CD4-positive, alpha-beta T cell treated with Interferon gamma for 1 hour (primary cell): ENCODE data around the gene NMS.

Experiments
- DNase-seq: peaks from one replicate; pipeline ENCODE4 v3.0.0-alpha.2; 2020

NMS gene

DNA sequence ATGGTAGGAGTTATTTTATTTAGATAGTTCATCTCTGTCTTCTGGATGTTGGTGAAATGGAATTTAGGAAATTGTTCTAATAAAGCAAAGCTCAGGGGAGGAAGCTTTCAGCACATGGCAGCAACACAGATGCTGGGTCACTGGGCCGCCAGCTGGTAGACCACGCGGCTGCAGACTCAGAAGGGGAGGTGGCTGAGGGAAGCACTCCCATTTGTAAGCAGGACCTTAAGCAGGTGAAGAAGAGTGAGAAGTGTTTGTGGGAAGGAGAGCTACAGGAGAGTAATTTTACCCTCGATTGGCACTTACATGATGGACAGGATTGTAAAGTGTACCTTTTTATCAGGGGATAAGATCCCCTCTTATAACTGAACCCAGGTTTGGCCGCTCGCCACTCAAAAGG, 24.4 kb downstream of the NMS start:
- no peak for DNase-seq

DNA sequence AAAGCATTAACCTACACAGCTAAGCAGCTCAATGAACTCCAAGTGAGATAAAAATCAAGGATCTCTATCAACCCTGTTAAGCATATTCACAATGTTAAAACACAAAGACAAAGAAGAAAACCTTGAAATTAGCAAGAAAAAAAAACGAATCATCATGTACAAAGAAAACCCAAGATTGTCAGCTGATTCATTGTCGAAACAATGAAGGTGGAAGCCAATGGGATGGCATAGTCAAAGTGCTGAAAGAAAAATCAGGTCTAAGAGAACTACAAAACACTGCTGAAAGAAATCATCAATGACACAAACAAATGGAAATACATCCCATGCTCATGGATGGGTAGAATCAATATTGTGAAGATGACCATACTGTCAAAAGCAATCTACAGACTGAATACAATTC, 32.5 kb downstream of the NMS start:
- DNase-seq, result no peak

DNA sequence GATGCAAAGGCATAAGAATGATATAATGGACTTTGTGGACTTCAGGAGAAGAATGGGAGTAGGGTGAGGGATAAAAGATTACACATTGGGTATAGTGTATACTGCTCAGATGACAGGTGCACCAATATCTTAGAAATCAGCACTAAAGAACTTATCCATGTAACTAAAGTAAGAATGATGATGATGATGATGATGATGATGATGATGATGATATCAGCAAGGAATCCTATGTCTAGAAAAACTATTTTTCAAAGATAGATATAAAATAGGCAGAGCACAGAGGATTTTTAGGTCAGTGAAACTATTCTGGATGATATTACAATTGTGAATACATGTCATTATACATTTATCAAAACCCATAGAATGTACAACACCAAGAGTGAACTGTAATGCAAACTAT, 34.3 kb downstream of the NMS start:
- DNase-seq, result no peak

DNA sequence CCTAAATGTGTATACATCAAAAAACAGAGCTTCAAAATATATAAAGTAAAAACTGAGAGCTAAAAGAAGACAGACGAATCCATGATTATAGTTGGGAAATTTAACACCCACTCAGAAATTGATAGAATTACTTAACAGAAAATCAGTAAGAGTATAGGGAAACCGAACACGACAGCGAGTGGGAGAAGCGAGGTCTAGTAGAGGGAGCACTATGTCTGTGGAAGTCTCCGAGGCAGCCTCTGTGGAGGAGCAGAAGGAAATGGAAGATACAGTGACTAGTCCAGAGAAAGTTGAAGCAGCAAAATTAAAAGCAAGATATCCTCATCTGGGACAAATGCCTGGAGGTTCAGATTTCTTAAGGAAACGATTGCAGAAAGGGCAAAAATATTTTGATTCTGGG, 38.8 kb downstream of the NMS start:
- no peak for DNase-seq

DNA sequence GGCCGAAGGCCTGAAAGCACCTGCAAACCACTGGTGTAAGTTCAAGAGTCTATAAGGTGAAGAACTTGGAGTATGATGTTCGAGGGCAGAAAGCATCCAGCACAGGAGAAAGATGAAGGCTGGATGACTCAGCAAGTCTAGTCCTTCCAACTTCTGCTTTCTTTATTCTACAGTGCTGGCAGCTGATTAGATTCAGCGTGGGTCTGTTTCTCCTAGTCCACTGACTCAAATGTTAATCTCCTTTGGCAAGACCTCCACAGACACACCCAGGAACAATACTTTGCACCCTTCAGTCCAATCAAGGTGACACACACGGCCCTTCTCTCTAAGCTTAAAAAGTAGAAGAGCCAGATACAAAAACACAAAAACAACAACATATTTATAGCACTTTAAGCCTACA, 43.4 kb downstream of the NMS start:
- DNase-seq, result no peak

DNA sequence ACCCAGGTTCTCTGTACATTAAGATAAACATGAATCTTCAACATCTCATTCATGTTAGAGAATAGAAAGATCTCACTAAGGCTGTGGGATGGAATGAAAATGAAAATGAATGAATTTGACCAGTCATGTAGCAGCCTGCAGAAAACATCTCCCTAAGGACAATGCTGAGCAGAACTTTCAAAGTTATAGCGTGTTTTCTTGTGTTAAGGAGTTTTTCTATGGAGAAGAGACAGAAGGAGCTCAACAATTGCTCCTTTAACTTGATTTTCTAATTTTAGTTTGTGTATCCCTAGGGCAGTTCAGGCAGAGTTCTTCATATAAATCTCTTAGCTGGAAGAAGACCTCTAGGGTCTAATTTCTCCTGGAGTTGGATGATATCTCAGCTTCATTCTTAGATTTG, 47.3 kb downstream of the NMS start:
- no peak for DNase-seq

DNA sequence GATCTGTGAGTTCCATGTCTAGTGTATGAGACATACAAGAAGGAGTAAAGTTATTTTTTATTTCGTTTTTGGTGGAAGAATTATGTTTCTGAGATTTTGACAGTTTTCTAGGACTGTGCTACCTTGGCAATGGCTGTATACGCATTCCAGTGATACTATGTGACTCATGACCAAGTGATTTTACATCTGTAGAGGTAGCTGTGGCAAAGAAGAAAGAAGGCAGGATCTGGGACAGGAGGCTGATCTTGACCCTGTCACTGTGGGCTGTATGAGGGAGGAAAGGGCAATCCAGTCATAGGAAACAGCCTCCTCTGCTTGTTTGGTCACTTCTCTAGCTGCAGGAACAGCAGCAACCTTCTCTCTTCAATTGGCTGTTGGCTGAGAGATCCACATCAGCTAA, 48.5 kb downstream of the NMS start:
- DNase-seq, result no peak

DNA sequence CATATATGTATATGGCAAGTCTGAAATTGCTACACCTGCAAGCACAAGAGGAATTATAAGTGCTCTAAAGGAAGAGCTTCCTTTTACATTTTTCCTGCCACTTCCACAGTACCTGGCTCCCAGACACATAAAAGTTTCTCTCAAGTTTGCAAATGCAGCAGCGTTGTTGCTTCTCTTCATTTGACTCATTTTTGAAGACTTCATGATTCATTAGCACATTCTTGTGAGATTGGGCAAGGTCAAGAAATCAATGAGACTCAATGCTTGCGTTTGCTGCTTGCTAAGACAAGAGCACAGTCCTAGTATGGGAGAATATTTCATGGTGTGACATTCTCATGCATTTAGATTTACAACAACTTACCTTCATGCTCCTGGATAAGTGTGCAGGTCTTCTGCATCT, 49.9 kb downstream of the NMS start:
- DNase-seq, result no peak

DNA sequence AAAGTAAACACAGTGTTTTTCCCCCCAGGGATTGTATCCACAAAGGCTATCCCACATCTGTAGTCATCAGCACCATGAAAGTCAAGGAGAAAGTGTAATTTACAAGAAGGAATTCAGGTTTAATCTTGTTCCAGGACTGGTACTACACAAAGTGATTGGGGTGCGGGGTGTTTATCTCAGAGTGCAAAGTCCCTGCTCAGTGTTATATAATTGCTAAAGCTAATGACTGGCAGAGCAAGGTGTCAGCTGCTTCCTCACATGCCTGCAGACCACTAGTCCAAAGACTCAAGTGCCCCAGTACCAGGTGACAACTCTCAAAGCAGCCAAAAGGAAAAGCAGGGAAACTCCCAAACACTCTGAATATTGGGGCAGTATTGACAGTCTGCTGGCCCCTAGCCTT, 52.1 kb downstream of the NMS start:
- no peak for DNase-seq

DNA sequence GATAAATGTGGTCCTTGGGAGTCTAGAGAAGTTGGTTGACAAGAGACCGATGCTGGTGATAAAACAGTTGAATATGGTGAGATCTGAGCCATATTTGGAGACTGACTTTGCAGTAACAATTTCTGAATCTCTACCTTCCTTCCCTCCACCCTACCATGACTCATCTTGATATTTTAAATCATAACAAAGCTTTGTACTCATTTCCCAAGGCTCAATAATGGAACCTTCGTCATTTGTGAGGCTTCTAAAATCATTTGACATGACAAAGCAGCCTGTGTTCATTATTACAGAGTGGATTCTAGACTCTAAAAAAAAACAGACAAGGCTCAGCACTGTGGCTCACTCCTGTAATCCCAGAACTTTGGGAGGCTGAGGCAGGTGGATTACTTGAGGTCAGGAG, 54.0 kb downstream of the NMS start:
- no peak for DNase-seq

DNA sequence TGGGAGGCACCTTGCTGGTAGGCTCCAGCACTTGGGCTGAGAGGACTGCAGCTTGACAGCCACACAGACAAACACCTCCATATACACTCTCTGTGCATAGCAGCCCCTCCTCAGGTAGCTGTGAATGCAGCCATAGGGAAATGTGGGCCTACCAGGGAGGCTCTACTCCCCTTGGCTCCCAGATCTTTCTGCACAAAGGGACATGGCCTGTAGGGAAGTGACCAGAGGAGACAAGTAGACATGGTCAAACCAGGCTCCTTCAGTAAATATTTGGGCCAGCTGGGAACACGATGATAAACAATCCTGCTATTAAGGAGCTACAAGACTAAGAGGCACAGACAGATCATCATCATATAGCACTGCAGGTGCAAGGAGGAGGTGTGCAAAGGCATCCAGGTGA, 56.6 kb downstream of the NMS start:
- DNase-seq, result no peak

DNA sequence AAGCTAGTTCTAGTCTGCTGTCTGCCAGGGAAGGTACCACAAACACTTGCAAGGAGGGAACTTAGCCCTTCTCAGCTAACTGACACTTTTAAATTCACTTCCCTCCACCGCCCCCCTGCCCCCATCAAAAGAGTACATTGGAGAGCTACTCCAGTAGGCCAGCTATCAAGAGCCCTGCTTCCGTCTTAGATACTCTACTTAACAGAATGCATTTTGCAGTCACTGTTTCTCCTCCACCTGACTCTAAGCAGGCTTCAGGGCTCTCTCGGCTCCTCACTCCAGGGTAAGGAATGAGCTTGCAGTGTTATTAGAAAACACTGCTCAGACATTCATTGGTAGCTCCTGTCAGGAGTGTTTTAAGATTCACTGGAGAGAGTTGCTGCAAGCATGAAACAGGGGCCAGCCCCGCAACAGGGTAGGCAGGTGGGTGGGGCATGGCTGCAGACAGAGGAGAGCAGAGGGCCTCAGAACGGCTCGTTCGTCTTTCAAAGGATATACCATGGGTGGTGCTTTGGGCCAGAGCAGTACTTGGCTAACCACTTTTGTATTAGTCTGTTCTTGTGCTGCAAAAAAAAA, 57.2 kb downstream of the NMS start:
- DNase-seq, result no peak

DNA sequence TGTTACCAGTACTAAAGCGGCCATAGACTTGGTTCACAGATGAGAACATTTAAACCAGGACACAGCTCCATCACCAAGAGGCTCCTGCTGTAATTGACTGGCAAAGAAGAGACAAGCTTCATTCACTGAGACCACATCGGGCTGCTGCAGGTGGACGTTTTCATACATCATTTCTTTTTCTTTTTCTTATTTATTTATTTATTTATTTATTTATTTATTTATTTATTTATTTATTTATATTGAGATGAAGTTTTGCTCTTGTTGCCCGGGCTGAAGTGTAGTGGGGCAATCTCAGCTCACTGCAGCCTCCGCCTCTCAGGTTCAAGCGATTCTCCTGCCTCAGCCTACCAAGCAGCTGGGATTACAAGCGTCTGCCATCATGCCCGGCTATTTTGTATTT, 58.9 kb downstream of the NMS start:
- DNase-seq, result no peak

DNA sequence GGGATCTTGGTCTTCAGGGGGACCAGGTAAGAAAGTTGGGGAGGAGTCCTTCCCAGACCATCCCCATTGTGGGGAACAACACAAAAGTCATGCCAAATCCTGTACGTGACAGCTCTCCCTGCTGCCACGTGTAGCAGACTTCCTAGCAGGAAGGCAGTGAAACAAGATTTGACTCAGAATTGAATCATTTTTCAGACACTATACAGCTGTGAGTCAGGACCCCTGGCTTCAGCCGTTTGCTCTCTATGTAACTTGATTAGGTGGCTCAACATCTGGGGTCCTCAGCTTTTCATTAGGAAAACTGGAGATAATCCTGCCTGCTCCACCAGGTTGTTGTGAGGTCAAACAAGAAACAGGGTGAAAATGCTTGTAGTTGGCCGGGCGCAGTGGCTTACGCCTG, 59.6 kb downstream of the NMS start:
- no peak for DNase-seq
